ENCODE results near the gene RSRC1.
"Not testable (repeated sequence)": the region's sequence is repeated elsewhere in the genome, so short reads cannot be mapped to it uniquely, and the experiment has no call there.

Gene RSRC1

DNA sequence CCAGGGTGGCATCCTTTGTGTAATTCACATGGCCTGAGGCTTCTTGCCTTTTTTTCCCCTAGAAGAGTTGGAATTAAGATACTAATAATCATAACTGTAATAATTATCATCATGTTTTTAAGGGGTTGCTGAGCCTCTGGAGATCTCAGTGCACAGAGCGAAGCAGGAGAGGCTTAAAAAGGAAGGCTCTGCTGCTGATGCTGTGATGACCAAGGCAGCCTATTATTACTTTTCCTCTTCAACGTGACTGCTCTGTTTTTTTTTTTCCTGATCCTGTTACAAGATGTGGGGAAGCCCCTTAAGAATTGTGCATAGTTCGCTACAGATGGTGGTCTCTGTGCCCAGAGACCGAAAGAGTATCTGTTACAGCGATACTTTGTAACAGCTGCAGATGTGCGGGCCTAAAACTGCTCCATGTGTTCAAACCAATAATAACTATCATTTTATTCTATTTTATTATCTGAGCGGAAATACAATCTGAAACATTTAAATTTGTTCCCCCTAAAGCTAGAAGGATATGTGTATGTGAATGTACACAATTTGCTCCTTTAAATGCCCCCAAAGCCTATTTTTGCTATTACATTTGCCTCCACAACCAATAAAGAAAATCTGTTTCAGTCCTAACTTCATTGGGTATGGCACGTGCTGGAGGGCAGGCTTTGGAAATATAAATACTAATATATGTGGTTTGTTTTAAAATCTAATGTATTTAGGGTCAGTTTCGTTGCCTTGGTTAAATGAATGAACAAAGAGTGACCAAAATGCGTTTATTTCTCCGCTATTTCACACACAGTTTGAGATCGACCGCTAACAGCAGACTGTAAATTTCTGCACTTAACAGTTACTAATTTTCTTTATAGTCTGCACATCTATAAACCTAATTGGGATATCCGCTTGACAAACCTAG, 8.3 kb upstream of the RSRC1 start:
- no peak for DNase-seq

DNA sequence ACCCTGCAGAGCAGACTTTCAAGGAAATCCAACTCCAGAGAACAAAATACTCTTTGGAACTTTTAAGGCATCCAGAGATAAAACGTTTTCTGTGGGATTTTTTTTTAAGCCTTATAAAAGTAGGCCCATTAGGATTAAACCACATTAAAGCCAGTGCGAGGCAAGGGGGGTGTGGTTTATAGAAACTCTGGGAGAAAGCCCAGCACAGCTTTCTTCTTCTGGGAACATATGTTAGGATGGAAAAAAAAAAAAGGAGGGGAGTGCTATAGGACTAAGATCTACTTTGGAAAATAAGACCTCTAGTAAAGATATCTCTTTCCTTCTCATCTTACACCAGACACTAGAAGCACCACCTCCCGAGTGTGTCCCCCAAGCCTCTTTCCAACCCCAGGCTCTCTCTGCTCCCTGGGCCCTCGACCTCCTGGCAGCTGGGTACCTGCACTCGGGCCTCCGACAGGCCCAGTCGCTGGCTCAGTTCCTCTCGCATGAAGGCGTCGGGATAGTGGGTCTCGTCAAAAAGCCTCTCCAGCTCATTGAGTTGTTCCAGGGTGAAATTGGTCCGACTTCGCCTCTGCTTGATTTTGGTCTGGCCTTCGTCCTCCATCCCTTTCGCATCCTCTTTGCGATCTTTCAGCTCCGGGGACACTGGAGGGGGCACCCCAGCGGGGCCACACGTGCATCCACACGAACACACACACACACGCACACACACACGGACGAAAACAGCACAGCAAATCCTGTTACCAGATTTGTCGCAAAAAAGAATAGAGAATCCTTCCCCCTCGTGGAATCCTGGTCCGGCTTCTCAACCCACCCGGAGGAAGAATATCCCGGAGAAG, 7.4 kb upstream of the RSRC1 start:
- no peak for DNase-seq

DNA sequence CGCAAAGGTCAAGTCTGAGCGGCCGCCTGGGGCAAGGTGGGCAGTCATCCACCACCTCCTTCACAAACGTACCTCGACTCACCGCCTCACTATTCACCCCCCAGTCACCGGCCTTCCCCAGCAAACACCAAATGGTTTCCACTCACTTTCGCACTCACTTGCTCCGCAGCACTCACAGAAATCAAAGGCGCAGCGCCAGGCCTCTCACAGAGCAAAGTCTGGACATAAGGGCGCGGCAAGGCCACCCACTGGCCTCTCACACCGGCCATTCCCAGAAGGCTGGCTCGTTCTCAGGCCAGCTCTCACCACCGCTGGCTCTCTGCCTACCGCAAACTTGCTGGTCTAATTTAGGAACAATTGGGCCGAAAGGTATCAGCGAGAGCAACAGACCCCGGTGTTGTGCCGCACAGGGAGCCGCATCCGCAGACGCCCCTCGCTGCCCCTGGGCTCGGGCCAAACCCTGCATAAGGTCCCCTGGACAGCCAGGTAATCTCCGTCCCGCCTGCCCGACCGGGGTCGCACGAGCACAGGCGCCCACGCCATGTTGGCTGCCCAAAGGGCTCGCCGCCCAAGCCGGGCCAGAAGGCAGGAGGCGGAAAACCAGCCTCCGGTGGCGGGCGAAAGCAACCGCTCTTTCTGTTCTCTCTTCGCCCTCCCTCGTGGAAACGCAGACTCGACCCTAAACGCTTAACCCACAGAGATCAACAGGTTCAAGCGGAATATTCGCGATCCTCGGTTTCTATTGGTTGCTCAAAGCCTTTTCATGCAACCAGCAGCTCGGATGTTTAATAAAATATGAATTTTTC, 6.6 kb upstream of the RSRC1 start:
- DNase-seq: no peak

DNA sequence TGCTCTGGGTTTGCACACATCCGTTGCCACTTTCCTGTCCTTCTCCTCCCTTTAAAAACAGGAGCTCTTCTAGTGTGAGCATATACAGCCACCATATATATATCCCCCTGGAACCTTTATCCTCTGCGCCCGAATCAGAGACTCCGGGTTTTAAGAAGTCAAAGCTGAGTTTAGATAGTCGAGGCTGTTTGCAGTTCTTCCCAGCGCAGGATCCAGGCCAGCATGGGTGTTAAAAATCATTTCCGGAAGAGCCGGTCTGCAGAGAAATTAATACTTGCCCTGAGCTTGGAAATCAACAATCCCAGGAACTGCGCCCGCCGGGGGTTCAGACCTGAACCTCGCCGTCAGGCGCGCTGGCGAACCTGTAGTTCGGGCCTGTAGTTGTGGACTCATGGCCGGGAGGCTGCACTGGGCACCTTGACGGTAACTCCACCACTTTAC, 6.0 kb upstream of the RSRC1 start:
- no peak for DNase-seq

DNA sequence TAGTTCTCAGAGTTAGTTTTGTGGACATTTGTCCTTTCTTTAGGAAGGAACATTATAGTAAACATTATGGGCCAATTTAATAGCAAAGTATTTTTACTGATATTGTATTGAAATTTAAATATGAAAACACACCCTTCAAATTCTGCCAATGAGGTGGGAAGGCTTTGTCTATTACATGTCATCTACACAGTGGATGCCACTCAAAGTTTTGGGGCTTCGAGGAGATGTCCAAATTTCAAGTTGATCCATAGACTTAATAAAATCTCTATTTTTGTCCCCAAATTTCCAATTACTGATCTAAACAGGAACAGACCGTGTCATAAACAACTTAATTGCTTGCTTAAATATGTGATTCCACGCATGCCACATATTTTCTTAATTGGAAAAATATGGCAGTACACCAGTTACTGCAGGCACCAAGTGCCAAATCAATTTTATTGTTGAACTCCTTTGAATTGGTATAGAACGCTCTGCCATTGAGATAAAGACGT, 5.4 kb upstream of the RSRC1 start:
- no peak for DNase-seq

DNA sequence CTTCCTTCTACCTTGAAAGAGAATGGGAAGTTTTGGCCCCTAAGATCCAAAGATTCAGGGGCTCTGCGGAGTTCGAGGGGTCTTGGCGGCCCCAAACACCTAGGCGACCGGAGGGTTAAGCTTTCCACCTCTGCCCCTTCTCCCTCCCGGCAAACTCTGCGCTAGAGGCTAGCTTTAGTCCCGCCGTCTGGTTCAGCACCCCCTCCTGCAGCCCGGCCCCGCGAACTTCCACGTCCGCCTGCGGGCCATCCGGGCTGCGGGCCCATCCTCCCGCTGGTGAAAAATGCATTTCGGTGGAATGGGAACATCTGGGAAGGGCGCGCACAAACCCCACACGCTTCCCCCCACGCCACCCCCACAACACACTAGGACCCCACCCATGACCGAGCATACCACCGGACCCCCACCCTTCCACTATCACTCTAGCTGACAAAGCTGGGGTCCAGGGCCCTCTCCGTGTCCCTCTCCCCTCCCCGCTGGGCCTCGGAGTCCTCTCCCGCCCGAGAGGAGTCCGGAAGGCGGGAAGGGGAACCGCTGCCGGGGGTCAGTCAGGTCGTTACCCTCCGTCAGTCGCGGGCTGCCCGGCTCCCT, 4.7 kb upstream of the RSRC1 start:
- no peak for DNase-seq

DNA sequence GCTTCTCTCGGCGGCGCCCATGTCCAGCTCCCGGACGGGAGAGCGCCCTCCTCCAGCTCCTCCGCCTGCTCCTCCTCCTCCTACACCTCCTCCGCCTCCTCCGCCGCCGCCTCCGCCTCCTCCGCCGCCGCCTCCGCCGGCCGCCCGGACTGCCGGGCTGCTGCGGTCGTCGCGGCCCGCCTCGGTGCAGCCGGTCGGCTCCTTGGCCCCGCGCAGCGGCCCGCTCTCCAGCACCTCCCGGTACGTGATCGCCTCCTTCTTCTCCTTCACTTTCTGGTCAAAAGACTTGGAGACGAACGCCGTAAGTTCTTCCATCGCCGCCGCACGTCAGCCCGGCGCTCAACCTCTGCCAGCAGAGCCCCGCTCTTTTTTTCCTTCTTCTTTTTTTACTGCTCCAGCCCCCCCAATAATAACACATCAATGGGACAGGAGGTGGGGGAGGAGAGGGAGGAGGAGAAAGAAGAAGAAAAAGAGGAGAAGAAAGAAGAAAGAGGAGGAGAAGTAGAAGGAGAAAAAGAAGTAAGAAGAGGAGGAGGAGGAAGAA, 4.1 kb upstream of the RSRC1 start:
- no peak for DNase-seq

DNA sequence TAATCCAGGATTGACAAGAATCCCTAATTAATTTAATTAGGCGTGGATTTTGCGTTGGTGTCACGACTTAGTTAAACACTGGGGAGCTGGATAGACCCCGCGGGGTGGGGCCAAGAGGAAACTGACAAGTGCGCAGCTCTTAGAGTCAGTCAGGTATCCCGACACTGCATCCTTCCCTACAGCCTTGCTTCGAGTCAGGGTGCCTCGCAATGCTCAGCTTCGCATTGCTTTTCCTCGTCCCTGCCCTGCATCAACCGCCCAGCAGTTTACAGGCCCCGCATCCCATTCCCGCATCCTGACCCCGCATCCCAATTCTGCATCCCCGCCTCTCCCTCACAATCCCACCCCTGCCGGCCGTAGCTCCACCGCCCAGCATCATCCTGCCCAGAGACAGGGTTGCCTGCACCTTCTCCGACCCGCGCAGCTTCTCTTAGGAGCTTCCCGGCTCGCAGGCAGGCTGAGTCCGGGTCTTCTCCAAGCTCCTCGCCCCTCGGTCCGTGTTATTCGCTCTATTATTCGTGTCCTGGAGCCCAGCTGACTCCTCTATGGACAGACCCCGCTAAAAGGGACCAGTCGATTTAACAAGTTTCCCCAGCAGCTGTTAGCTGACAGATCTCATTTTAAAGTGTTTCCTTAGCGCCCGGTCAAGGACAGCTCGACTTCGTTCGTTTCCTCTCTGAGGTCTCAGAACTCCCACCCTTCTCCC, 3.0 kb upstream of the RSRC1 start:
- no peak for DNase-seq

DNA sequence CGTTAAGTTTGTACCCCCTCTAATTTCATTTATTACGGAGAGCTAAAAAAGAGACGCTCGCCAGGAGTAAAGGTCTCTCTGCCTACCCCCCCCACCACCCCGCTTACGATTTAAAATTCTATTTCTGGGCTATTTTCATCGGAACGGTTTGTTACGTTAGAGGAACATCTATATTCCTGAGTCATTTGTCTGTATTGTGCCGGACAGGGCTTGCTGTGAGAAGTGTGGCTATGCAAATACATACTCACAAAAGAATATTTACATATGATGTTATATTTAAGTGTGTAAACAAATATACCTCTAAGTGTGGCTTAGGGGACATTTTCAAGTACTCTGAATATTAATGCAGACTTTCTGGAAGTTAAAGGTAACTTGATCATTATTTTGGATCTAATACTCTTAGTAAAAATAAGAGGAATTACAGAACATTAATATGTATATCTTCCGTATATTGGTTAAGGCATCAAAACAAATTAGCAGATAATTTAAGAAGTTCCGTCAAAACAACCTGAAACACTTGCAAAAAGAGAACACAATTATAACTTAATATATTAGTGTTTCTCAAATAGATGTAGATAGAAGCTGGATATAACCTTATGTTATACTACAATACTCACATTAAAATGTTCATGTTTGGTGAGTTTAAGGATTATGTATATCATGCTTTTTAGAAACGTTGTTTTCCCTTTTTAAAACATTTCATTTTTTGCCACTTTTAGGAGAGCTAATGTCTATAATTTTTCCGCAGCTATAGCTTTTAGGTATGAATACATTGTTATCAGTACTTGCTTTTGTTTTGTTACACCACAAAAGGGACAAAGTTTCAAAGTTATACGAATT, 2.1 kb upstream of the RSRC1 start:
- DNase-seq: no peak

DNA sequence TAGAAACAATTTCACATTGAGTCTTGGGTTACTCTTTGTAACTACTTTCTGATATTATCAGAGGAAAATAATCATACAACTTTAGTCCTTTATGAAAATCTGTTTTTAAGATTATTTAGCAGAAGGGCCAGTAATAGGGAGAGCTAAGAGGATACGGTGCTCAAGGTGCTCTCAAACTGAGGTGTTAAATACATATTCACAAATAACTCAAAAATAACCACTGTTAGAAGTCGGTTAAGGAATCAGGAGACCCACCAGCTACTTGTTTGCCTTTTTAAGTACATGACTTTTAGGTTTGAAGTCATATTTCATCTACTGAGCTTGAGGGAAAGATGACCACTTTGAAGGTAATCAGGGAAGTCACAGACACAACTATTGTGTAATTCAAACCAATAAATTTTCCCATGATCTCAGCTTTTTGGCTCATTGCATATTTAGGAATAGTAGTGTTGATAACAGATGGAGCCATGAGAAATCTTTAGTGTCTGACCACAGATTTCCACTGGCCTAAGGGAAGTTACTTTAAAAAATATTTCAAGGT, 1.4 kb upstream of the RSRC1 start:
- DNase-seq: no peak

DNA sequence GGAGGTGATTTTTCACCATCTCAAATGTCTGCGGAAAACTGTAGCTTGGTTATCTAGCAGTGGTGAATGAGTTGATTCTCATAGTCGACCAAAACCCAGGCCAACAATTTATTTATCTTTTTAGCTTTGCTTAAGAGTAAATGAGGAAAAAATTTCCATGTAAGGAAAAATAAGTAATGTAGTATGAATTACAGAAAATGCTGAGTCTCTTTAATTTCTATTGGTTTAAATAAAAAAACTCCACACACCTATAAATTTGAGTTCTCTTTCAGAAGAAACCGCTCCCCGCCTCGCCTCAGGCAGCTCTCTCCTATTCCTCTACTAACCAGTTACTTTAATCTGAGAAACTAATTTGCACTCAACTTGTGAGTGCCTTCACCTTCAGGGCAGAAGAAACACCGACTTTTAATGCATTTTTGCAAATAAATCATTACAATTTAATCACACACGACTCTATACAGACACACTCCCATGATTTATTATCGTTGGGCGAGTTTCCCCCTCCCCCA, 540 bp upstream of the RSRC1 start:
- no peak for DNase-seq

DNA sequence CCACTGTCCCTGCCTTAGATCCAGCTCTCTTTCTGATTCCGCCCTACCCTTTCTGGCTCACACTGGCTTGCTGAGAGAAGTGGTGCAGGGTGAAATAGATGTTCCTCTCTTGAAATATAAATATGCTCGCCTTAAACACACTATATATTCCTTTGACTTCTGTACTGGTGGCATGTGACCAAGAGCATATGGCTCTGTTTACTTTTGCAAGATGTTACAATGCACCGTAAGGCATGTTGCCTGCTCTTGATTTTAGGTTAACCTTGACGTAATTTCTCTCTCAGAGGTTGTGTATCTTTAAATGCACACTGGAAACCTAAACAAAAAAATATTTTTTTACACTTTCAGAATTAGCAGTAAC, 749 bp downstream of the RSRC1 start:
- no peak for DNase-seq

DNA sequence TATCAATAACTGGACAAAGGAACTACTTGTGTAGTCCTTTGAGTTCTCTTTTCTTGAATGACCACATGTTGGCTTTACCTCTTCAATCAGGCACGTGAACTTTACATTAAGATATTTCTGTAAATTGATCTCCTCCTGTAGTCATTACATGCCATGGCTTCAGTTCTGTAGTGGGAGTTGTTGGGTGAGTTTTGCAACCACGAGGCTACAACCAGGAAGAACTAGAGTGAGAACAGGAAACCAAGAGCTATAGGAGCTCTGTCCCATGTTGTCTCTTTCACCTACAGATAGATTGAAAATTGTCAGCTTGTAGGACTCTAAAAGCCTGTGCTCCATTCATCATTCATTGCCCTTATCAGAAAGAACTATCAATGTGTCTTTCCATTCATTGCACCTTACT, 2.0 kb downstream of the RSRC1 start:
- no peak for DNase-seq

DNA sequence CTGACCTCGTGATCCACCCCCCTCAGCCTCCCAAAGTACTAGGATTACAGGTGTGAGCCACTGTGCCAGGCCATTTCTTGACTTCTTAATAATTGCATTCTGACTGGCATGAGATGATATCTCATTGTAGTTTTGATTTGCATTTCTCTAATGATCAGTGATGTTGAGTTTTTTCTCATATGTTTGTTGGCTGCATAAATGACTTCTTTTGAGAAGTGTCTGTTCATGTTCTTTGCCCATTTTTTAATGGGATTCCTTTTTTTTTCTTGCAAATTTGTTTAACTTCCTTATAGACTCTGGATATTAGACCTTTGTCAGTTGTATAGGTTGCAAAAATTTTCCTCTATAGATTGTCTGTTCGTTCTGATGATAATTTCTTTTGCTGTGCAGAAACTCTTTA, 3.7 kb downstream of the RSRC1 start:
- not testable (repeated sequence) for DNase-seq

DNA sequence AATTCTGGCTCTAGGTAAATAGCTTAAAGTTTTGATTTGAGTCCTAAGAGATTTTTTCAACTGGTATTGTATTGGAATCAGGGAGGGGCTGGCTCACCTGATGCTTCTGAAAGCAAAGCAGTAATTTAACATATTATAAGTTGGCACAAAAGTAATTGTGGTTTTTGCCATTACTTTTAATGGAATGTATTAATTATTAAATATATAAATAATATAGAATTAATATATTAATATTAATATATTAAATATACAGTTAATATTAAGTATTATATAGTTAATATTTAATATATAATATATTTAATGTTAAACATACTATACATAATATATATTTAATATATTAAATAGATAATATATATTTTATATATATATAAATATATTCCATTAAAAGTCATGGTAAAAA, 10.4 kb downstream of the RSRC1 start:
- DNase-seq: no peak

DNA sequence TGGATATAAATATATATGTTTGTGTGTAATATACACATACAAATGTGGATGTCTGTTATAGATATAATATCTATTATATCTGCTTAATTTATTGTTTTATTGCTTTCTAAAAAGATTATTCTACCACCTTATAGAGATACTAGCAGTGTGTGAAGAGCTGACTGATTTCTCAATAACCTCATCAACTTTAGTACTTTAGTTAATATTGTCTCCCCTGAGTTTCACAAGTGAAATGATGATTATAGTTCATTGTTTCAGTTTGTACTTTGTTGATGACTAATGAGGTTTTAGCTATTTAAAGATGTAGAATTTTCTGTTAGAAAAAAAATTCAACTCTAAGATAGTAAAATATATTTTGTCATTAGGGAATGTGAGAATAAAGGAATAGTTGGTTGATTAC, 11.4 kb downstream of the RSRC1 start:
- no peak for DNase-seq

DNA sequence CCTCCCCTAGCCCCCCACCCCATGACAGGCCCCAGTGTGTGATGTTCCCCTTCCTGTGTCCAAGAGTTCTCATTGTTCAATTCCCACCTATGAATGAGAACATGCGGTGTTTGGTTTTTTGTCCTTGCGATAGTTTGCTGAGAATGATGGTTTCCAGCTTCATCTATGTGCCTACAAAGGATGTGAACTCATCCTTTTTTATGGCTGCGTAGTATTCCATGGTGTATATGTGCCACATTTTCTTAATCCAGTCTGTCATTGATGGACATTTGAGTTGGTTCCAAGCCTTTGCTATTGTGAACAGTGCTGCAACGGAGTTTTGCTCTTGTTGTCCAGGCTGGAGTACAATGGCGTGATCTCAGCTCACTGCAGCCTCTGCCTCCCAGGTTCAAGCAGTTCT, 12.8 kb downstream of the RSRC1 start:
- not testable (repeated sequence) for DNase-seq

DNA sequence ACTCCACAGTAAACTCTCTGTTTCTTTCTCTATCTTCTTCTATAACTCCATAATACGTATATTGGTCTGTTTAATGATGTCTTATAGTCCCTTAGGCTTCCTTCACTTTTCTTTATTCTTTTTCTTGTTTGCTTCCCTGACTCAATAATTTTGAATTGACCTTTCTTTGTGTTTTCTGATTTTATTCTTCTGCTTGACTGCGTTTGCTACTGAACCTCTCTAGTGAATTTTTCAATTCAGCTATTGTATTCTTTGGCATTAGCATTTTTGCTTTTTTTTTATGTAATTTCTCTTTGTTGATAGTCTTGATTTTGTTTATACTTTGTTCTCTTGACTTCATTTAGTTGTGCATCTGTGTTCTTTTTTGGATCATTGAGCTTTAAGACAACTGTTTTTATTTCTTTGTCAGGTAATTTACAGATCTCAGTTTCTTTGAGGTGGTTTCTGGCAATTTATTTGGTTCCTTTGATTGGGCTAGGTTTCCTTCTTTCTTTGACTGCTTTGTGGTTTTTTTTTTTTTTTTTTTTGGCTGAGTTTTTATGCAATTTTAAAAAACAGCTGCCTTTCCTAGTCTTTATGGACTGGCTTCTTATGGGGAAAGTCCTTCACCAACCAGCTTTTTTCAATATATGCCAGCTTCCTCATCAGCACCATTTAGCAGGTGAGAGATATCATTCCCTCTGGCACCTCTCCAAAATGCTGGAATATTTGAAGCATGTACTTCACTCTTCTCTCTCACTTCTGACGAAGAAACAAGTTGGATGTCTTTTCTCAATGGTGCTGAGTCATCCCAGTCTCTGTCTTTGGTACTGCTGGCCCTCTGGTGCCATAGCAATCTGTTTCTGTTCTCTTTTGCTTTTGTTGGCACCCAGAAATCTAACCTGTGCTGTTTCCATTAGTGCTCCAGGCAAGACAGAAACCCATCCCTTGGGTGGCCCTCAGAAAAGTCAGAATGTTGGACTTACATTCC, 17.6 kb downstream of the RSRC1 start:
- DNase-seq: no peak

DNA sequence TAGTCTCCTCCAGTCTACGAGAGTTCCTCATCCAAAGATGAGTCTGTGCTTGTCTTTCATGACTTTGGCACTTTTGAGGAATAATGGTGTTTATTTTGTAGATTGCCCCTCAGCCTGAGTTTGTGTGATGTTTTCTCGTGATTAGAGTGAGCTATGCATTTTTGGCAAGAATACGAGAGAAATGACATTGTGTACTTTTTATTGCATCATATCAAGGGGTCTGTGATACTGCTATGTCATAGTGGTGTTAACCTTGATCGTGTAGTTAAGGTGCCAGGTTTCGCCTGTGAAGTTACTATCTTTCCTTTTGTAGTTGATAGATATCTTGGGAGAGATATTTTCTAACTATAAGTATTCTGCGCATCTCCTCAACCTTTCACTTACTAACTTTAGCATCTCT, 18.9 kb downstream of the RSRC1 start:
- DNase-seq: no peak
